Activated CD4-positive, alpha-beta memory T cell treated with anti-CD3 and anti-CD28 coated beads for 36 hours (primary cell): ENCODE results near the gene KSR1. TPM values are rescaled to one million over a fixed set of nuclear protein-coding genes. Genes with fewer than 3 reads are reported as not detected.
A peak's percentile ranks its signal among the peaks of the same experiment; 100 is the strongest.

Experiments used
- CTCF ChIA-PET: fragments of 350-600 bp; sonication (Branson Sonifier 250); formaldehyde crosslinking; loops from one replicate; lab custom pipeline; 2021; ENCODE audit warnings: antibody characterized with exemption, inconsistent platforms; lab: Charles Lee
- POLR2A ChIA-PET: fragments of 350-600 bp; sonication (Branson Sonifier 250); formaldehyde crosslinking; loops from one replicate; lab custom pipeline; 2021; ENCODE audit warnings: antibody characterized with exemption; lab: Charles Lee
- DNase-seq: peaks from one replicate; pipeline ENCODE4 v3.0.0-alpha.2; 2020
- H3K27ac Mint-ChIP-seq: one replicate; pipeline ENCODE4 v1.8.0; 2021; ENCODE audit warnings: mixed read lengths
- H3K27me3 Mint-ChIP-seq: one replicate; pipeline ENCODE4 v1.8.0; 2021; ENCODE audit warnings: mixed read lengths
- H3K36me3 Mint-ChIP-seq: one replicate; pipeline ENCODE4 v1.8.0; 2021; ENCODE audit warnings: mixed read lengths
- H3K4me1 Mint-ChIP-seq: one replicate; pipeline ENCODE4 v1.8.0; 2021; ENCODE audit warnings: low read depth, mixed read lengths
- H3K4me3 Mint-ChIP-seq: one replicate; pipeline ENCODE4 v1.8.0; 2021; ENCODE audit warnings: mild to moderate bottlenecking, mixed read lengths
- H3K9me3 Mint-ChIP-seq: one replicate; pipeline ENCODE4 v1.8.0; 2021; ENCODE audit warnings: mixed read lengths
- intact Hi-C: fragments of 100-400 bp; cut with micrococcal nuclease; formaldehyde crosslinking; loops from one replicate; pipeline ENCODE4 v1.15.1; 2023
- total RNA-seq, 2 experiments: library from RNA; stranded (reverse); gene quantifications; one replicate each; pipeline ENCODE4 v1.2.3, GENCODE V29; 2021

The KSR1 gene
- total RNA-seq, 2 experiments from 2014 or later = 55.0 to 60.8 TPM

DNA sequence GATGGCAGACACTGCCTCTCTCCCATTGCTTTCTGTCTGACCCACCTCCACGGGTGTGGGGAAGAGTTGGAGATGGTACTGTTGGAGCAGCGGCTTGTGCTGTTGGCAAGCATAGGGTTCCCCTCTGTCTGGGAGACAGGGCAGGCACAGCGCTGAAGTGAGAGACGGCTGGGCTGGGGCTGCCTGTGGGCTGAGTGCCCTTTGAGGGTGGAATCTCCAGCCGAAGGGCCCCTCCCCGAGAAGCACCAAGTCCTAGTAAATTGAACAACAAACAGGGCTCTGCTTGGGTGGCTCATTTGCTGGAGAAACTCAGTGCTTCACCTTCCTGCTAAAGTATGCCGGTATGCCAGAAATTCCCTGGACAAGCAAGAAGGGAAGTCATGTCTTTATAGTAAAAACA is 79.7 kb downstream of the KSR1 start:
- ChIA-PET POLR2A (no interaction called here), CTCF (interaction anchor here (1.3 kb wide), 1 partner anchor 9 kb away, joined by 4 read pairs; no protein-coding TSS in a partner anchor)
- H3K27me3 Mint-ChIP-seq = no peaks in the 10 kb centered on the region

GRCh38 chr17:27536781-27537180 is 80.5 kb downstream of the KSR1 start:
- CTCF ChIA-PET = interaction anchor here (0.6 to 1.3 kb wide), 2 partner anchors 10 to 63 kb away, joined by 3 to 4 read pairs; no protein-coding TSS in a partner anchor
- POLR2A ChIA-PET = no interaction called here
- no peaks in the 10 kb centered on the region for H3K27me3 Mint-ChIP-seq
- H3K27ac Mint-ChIP-seq = no peak overlapping the region
- no peak for DNase-seq
- H3K4me1 Mint-ChIP-seq = peaks cover 43% of the 10 kb centered on the region
- no peaks in the 10 kb centered on the region for H3K36me3 Mint-ChIP-seq
- intact Hi-C loops = no loop called here
- no peaks in the 10 kb centered on the region for H3K9me3 Mint-ChIP-seq
- no peak overlapping the region for H3K4me3 Mint-ChIP-seq

More for the DNA sequence above, 79.7 kb downstream of the KSR1 start:
- intact Hi-C loops = no loop called here
- Mint-ChIP-seq H3K4me1 (peaks cover 39% of the 10 kb centered on the region), H3K27ac (no peak overlapping the region), H3K9me3 (no peaks in the 10 kb centered on the region), H3K4me3 (no peak overlapping the region), H3K36me3 (no peaks in the 10 kb centered on the region)
- DNase-seq = no peak

DNA sequence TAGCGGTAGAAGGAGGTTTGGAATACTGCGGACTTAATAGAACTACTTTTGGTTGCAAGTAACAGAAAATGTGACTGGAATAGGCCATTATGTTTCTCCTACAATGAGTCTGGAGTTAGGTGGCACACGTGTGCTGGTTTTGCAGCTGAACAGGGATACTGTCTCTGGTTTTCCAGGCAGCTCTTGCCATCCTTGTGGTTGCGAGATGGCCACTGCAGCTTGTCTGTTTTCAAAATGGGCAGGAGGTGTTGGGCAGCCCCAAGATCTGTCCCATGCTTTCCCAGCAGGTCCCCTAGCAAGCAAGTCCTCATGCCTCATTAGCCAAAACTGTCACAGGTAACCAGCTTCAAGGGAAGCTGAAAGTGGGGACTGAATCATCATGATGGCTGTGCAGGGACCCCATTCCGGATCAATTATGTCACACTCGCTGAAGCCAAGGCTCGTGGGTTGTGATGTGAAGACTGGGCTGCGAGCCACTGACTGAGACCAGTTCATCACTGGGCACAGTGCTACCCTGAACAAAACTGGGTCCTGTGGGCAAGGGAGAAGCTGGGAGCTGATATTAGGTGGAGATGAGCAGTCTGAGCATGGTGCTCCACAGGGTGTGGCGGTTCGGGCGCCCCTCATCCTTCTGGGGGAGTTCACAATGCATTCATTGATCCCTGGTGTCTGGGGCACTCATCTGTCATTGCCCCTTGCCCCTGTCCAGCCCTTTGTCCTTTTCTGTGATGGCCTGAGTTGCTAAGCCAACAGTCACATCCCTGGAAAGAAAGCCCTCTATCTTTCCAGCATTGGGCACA is 82.1 kb downstream of the KSR1 start:
- POLR2A ChIA-PET = no interaction called here
- peaks cover 51% of the 10 kb centered on the region for H3K4me1 Mint-ChIP-seq
- no peaks in the 10 kb centered on the region for H3K9me3 Mint-ChIP-seq
- intact Hi-C loops = no loop called here
- no peak overlapping the region for H3K4me3 Mint-ChIP-seq
- H3K36me3 Mint-ChIP-seq = no peaks in the 10 kb centered on the region
- CTCF ChIA-PET = interaction anchor here (0.7 kb wide), 1 partner anchor 61 kb away, joined by 4 read pairs; no protein-coding TSS in a partner anchor
- no peaks in the 10 kb centered on the region for H3K27me3 Mint-ChIP-seq
- H3K27ac Mint-ChIP-seq = no peak overlapping the region
- no peak for DNase-seq

GRCh38 chr17:27539152-27539551 is 82.9 kb downstream of the KSR1 start:
- H3K27ac Mint-ChIP-seq = no peak overlapping the region
- ChIA-PET CTCF (interaction anchor here (1.0 kb wide), 1 partner anchor 11 kb away, joined by 3 read pairs; no protein-coding TSS in a partner anchor), POLR2A (no interaction called here)

DNA sequence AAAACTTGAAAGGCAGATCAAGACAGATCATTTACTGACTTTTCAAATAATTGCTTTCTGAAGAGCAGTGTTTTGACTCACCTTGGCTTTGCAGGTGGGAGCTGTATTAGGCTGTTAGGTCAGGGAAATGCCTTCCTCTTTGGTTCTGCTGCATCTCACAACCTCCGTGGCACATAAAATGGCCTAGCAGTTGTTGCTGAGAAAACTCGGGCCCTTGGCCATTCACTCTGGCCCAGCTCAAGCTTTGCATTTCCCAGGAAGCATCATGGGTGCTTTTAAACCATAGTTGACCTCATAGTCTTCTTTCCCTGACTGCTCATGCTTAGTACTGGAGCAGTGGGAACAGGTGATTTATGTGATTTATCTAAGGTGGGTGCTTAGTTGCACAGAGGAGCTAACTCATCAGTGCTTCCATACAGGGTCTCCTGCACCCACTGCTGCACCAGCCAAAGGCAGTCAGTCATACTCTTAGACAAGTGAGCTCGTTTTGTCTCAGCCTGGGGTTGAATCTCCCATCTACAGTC is 83.6 kb downstream of the KSR1 start:
- Mint-ChIP-seq H3K27ac (no peak overlapping the region), H3K27me3 (peaks cover 2% of the 10 kb centered on the region), H3K36me3 (peaks cover 5% of the 10 kb centered on the region), H3K4me1 (peaks cover 66% of the 10 kb centered on the region), H3K4me3 (no peak overlapping the region), H3K9me3 (no peaks in the 10 kb centered on the region)
- DNase-seq = no peak
- POLR2A ChIA-PET = interaction anchor here (0.8 kb wide), 1 partner anchor 26 kb away, joined by 3 read pairs; no protein-coding TSS in a partner anchor
- intact Hi-C loops = no loop called here
- CTCF ChIA-PET = interaction anchor here (0.9 to 1.0 kb wide), 2 partner anchors 11 to 160 kb away, joined by 3 read pairs; no protein-coding TSS in a partner anchor

More at GRCh38 chr17:27539152-27539551, 82.9 kb downstream of the KSR1 start:
- H3K9me3 Mint-ChIP-seq = no peaks in the 10 kb centered on the region
- H3K27me3 Mint-ChIP-seq = no peaks in the 10 kb centered on the region
- no peak for DNase-seq
- no peak overlapping the region for H3K4me3 Mint-ChIP-seq
- peaks cover 59% of the 10 kb centered on the region for H3K4me1 Mint-ChIP-seq
- intact Hi-C loops = no loop called here
- peaks cover 3% of the 10 kb centered on the region for H3K36me3 Mint-ChIP-seq

- Mint-ChIP-seq H3K4me3 (no peak overlapping the region), H3K27me3 (peaks cover 2% of the 10 kb centered on the region), H3K27ac (no peak overlapping the region), H3K36me3 (peaks cover 5% of the 10 kb centered on the region), H3K9me3 (no peaks in the 10 kb centered on the region), H3K4me1 (peaks cover 72% of the 10 kb centered on the region)
- ChIA-PET CTCF (interaction anchor here (0.9 to 1.0 kb wide), 2 partner anchors 12 to 160 kb away, joined by 3 read pairs; no protein-coding TSS in a partner anchor), POLR2A (interaction anchor here (0.8 kb wide), 1 partner anchor 26 kb away, joined by 3 read pairs; no protein-coding TSS in a partner anchor)
- intact Hi-C loops = no loop called here
- no peak for DNase-seq
Observed at GRCh38 chr17:27540318-27541101, 84.3 kb downstream of the KSR1 start.

DNA sequence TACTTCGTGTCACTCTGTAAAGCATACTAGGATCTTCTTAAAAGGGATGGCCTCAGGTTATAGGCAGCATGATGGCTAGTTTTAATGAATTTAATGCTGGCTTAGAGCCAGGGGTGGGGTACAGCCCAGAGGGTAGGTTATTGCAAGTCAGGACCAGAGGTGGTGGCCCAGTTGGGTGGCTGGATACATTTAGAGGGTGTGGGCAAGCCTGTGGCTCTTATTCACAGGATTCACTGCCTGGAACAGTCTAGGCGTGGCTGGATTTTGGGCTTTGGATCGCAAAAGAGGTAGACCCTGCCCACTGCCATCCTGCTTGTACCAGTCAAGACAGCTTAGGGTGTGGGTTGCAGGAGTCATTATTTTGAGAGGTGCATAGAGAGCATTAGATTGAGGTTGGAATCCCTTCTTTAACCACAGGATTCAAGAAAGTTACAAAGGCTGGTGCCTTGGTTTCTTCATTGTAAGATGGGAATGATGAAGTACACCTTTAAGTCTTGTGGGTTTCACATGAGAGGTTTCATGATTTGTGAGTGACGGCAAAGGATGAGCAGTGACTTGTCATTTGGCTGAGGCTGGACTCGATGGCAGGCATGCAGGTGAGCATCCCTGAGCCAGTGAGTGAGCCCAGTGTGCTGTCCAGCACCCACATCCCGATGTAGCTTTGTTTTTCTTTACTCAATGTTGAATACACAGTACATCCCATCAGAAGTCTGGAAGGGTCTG is 85.2 kb downstream of the KSR1 start:
- peaks cover 2% of the 10 kb centered on the region for H3K27me3 Mint-ChIP-seq
- CTCF ChIA-PET = no interaction called here
- H3K9me3 Mint-ChIP-seq = no peaks in the 10 kb centered on the region
- no peak for DNase-seq
- H3K36me3 Mint-ChIP-seq = peaks cover 5% of the 10 kb centered on the region
- POLR2A ChIA-PET = interaction anchor here (1.1 kb wide), 1 partner anchor 75 kb away, joined by 3 read pairs; no protein-coding TSS in a partner anchor
- H3K4me1 Mint-ChIP-seq = peaks cover 80% of the 10 kb centered on the region
- no peak overlapping the region for H3K27ac Mint-ChIP-seq
- intact Hi-C loops = no loop called here
- no peak overlapping the region for H3K4me3 Mint-ChIP-seq

DNA sequence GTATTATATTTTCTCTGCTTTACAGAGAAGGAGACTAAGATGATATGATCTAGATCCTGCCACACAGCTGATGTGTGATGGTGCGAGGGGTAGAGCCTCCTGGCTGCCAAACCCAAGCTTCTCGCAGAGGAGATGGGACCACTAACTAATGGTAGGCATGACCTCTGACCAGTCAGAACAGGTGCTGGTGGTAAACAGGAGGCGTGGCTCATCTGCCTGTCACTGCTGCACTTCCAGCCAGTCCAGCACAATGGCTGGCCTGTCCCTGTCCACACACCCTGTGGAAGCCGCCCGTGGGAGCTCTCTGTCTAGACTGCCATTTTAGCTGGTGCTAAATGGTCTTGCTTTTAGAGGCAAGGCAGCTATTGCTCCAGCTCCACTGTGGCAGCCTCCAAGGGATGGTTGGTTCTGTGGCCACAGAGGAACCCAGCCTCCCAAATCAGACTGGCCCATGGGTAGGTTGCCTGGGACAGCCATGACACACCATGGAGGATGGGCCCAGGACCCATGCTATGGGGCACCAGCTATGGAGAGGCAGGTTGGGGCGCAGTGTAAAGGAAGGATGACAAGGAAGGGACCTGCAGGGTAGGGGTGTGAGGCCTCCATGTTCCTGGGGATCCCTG is 86.7 kb downstream of the KSR1 start:
- Mint-ChIP-seq H3K9me3 (no peaks in the 10 kb centered on the region), H3K27ac (peak overlapping the region; percentile 43), H3K27me3 (peaks cover 2% of the 10 kb centered on the region), H3K4me3 (no peak overlapping the region), H3K36me3 (peaks cover 5% of the 10 kb centered on the region), H3K4me1 (peaks cover 84% of the 10 kb centered on the region)
- CTCF ChIA-PET = no interaction called here
- no peak for DNase-seq
- intact Hi-C loops = no loop called here
- POLR2A ChIA-PET = interaction anchor here (2.8 kb wide), 1 partner anchor 76 kb away, joined by 17 read pairs; no protein-coding TSS in a partner anchor

DNA sequence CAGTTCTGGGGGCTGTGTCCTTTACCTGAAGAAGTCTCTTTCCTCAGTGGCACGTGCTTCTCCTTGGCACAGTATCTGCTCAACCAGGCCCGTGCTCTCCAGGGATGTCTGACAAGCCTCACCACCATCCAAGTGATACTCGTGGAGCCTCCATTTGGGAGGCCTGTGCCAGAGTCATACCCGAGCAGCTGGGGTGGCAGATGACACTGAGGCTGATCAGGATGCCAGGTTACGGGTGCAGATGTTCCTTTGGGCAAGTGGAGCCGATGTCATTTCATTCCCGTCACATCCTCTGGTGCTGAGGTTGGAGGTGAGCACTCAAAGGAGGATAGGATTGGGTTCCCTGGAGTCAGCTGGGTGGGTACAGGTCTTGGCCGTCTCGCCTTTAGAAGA is 87.2 kb downstream of the KSR1 start:
- Mint-ChIP-seq H3K36me3 (peaks cover 5% of the 10 kb centered on the region), H3K9me3 (no peaks in the 10 kb centered on the region), H3K27ac (peak overlapping the region; percentile 90), H3K27me3 (peaks cover 2% of the 10 kb centered on the region), H3K4me3 (no peak overlapping the region), H3K4me1 (peaks cover 79% of the 10 kb centered on the region)
- intact Hi-C loops = no loop called here
- POLR2A ChIA-PET = interaction anchor here (1.8 to 2.8 kb wide), 2 partner anchors 16 to 76 kb away, joined by 3 to 17 read pairs; no protein-coding TSS in a partner anchor
- no peak for DNase-seq
- CTCF ChIA-PET = interaction anchor here (3.1 kb wide), 1 partner anchor 88 kb away, joined by 16 read pairs; the partner anchor contains the start of gene KSR1

DNA sequence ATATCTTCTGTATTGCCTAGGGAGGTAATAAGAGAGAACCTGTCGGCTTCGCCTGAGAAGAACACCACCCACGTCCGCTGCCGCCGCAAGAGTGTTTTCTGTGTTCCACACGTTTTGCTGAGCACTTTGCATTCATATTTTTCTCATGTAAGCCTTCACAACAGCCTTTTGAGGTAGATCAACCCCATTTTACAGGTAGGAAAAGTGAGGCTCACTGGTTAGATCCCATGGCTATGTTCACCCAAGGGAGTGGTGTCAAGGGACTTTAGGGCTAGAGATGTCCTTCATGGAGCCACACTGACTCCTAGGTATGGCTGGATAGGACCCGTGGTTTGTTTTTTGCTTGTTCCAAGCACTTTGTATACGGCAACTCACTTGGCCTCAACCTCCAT is 87.7 kb downstream of the KSR1 start:
- H3K4me1 Mint-ChIP-seq = peaks cover 78% of the 10 kb centered on the region
- H3K27me3 Mint-ChIP-seq = peaks cover 2% of the 10 kb centered on the region
- peak overlapping the region; percentile 90 for H3K27ac Mint-ChIP-seq
- intact Hi-C loops = loop anchor here (1.0 to 2.0 kb wide), 6 partner anchors 15 to 78 kb away; no protein-coding TSS in a partner anchor
- peak; percentile 37 for DNase-seq
- POLR2A ChIA-PET = interaction anchor here (0.6 to 2.8 kb wide), 13 partner anchors 13 to 250 kb away, joined by 3 to 47 read pairs (median 3); partner anchors contain the start of gene KSR1
- H3K36me3 Mint-ChIP-seq = peaks cover 5% of the 10 kb centered on the region
- CTCF ChIA-PET = interaction anchor here (0.6 to 3.1 kb wide), 11 partner anchors 26 to 262 kb away, joined by 3 to 16 read pairs (median 8); partner anchors contain the start of gene KSR1
- H3K4me3 Mint-ChIP-seq = peak overlapping the region; percentile 39
- no peaks in the 10 kb centered on the region for H3K9me3 Mint-ChIP-seq
